Mesendoderm (in vitro differentiated cells): ENCODE data around the gene FAM25G. TPM values are rescaled to one million over a fixed set of nuclear protein-coding genes. Genes with fewer than 3 reads are reported as not detected.
"Not testable (repeated sequence)": the region's sequence is repeated elsewhere in the genome, so short reads cannot be mapped to it uniquely, and the experiment has no call there.

Experiments
- DNase-seq: peaks from one replicate; pipeline ENCODE4 v3.0.0; 2013
- H2AK5ac ChIP-seq: 2 replicates; pipeline ENCODE4 v1.6.1; 2013; ENCODE audit warnings: low read length, inconsistent platforms
- H2BK120ac ChIP-seq: 2 replicates; pipeline ENCODE4 v1.6.1; 2013; ENCODE audit warnings: low read depth, mild to moderate bottlenecking, low read length, moderate library complexity, mixed read lengths
- H2BK15ac ChIP-seq: replicated peaks from 2 replicates; pipeline ENCODE4 v1.6.1; 2013; ENCODE audit warnings: low read depth, mild to moderate bottlenecking, moderate library complexity
- H2BK5ac ChIP-seq: 2 replicates; pipeline ENCODE4 v1.6.1; 2013; ENCODE audit warnings: low read length, inconsistent platforms
- H3K18ac ChIP-seq: 2 replicates; pipeline ENCODE4 v1.6.1; 2013; ENCODE audit warnings: mild to moderate bottlenecking, low read length, mixed read lengths
- H3K23ac ChIP-seq: one replicate; pipeline ENCODE4 v1.6.1; 2013; ENCODE audit warnings: low read length
- H3K27ac ChIP-seq: 2 replicates; pipeline ENCODE4 v1.5.1; 2013; ENCODE audit warnings: low read depth, mild to moderate bottlenecking, inconsistent platforms, low read length, moderate library complexity
- H3K27me3 ChIP-seq: 2 replicates; pipeline ENCODE4 v1.6.1; 2013; ENCODE audit warnings: low read length, control low read depth, mild to moderate bottlenecking, inconsistent platforms; ENCODE audit not compliant: insufficient read depth, poor library complexity
- H3K36me3 ChIP-seq: 2 replicates; pipeline ENCODE4 v1.6.1; 2013; ENCODE audit warnings: low read length, inconsistent platforms; ENCODE audit not compliant: control insufficient read depth, insufficient read depth
- H3K4ac ChIP-seq: one replicate; pipeline ENCODE4 v1.6.1; 2013; ENCODE audit warnings: low read depth, mild to moderate bottlenecking, low read length, moderate library complexity
- H3K4me1 ChIP-seq: 2 replicates; pipeline ENCODE4 v1.6.1; 2013; ENCODE audit warnings: low read depth, low read length, inconsistent platforms; ENCODE audit not compliant: control insufficient read depth
- H3K4me2 ChIP-seq: 2 replicates; pipeline ENCODE4 v1.6.1; 2013; ENCODE audit warnings: low read length
- H3K4me3 ChIP-seq: 2 replicates; pipeline ENCODE4 v1.5.1; 2013; ENCODE audit warnings: mild to moderate bottlenecking, low read length
- H3K56ac ChIP-seq: one replicate; pipeline ENCODE4 v1.6.1; 2013; ENCODE audit warnings: low read length
- H3K79me1 ChIP-seq: 2 replicates; pipeline ENCODE4 v1.6.1; 2013; ENCODE audit warnings: low read length, inconsistent platforms
- H3K79me2 ChIP-seq: 2 replicates; pipeline ENCODE4 v1.6.1; 2013; ENCODE audit warnings: mild to moderate bottlenecking, low read length; ENCODE audit not compliant: control insufficient read depth, insufficient read depth
- H3K9ac ChIP-seq: 2 replicates; pipeline ENCODE4 v1.6.1; 2013; ENCODE audit warnings: low read length, inconsistent platforms
- H4K5ac ChIP-seq: one replicate; pipeline ENCODE4 v1.6.1; 2013; ENCODE audit warnings: low read length
- H4K8ac ChIP-seq: one replicate; pipeline ENCODE4 v1.6.1; 2013; ENCODE audit warnings: low read depth, mild to moderate bottlenecking, control low read depth, low read length, moderate library complexity
- WGBS: extraction: QIAGEN DNeasy Blood & Tissue Kit; methylation state at CpG from one replicate; pipeline ENCODE4 v1.1.7; 2013; ENCODE audit warnings: low lambda C conversion rate, missing lambda C conversion rate; ENCODE audit not compliant: insufficient coverage; ENCODE audit errors: extremely low coverage; 5-methylcytosine and 5-hydroxymethylcytosine counted together
- polyA plus RNA-seq, 2 experiments: library from polyadenylated mRNA; stranded (reverse); fragments of 200-250 nt; gene quantifications; one replicate each; pipeline ENCODE4 v1.2.3, GENCODE V29; 2013

The FAM25G gene
- 0.28 TPM for polyA plus RNA-seq (2013, experiment 1 of 2)
- polyA plus RNA-seq (2013, experiment 2 of 2) = not detected

DNA sequence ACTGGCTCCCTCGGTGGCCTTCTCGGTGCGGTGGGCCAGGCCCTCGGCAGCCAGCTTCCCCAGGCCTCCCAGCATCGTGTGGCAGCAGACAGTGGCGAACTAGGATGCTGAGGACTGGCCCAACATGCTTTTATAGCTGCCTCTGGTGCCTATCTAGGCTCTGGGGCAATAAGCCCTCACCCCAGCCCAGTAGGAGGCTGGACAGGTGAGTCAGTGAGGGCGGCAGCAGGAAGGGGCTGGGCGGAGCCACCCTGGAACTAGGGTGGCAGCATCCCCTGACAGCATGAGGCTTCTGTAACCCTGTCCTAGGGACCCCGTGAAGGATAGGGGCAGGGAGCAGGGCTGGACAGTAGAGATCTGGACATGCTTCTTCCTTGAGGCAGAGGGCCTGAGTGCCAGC, at the start of gene FAM25G:
FAM25G (minus strand) TSS at position 101 of the 400 bp plus-strand sequence; CDS start at position 75, 26 bp downstream.
- not testable (repeated sequence) for H3K36me3 ChIP-seq, H3K56ac ChIP-seq, H3K79me1 ChIP-seq, H4K8ac ChIP-seq, H3K4ac ChIP-seq, H2BK5ac ChIP-seq, H3K4me2 ChIP-seq, H2AK5ac ChIP-seq, H2BK120ac ChIP-seq, H3K27ac ChIP-seq, H3K4me3 ChIP-seq, H4K5ac ChIP-seq, H2BK15ac ChIP-seq, DNase-seq, H3K9ac ChIP-seq, H3K27me3 ChIP-seq, H3K79me2 ChIP-seq, H3K23ac ChIP-seq, H3K4me1 ChIP-seq, H3K18ac ChIP-seq
- no CpG with 5 or more reads among the region's 9 CpGs for WGBS

DNA sequence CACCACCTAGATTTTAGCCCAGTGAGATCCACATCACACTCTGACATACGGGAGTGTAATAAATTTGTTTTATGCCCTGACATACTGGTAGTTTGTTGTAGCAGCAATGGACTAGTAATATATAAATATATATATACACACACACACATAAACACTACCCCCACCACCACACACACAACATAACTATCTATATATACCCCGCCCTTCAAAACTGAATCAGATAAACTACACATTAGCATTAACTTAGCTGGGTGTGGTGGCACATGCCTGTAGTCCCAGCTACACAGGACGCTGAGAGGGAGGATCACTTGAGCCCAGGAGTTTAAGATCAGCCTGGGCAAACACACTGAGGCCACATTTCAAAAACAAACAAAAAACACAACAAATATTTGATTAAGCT, 44.9 kb upstream of the FAM25G start:
- not testable (repeated sequence) for H3K4me2 ChIP-seq, H2BK15ac ChIP-seq, H3K9ac ChIP-seq, H3K79me1 ChIP-seq, H3K27ac ChIP-seq, H4K8ac ChIP-seq, H3K18ac ChIP-seq, H3K36me3 ChIP-seq, H3K79me2 ChIP-seq, H3K4me1 ChIP-seq, H3K23ac ChIP-seq, H2AK5ac ChIP-seq, H3K27me3 ChIP-seq, H4K5ac ChIP-seq, H3K56ac ChIP-seq, H3K4me3 ChIP-seq, H2BK120ac ChIP-seq, DNase-seq, H3K4ac ChIP-seq, H2BK5ac ChIP-seq
- WGBS = no CpG with 5 or more reads among the region's 3 CpGs

DNA sequence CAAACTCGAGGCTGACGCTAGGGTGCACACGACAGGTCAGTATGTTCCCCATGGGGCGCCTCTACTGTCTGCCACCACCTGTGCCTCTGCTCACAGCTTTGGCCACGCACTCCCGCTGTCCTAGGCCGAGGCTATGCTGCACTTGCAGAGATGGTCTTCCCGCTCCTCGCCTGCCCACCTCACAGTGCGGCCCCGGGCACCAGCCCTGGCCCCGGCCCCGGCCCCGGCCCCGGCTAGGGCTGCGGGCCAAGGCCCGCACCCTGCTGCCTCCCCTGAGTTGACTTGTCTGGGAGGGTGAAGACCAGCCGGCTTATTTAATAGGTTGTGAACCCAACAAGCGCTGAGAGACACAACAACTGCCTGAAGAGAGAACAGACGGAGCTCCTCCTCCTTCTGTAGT, 32.0 kb upstream of the FAM25G start, which contains the start of gene AGAP9:
AGAP9 (minus strand) TSS at position 164 of the 400 bp plus-strand sequence; CDS start at position 52, 112 bp downstream.
- not testable (repeated sequence) for H2BK15ac ChIP-seq, H3K79me2 ChIP-seq
- WGBS = no CpG with 5 or more reads among the region's 20 CpGs

DNA sequence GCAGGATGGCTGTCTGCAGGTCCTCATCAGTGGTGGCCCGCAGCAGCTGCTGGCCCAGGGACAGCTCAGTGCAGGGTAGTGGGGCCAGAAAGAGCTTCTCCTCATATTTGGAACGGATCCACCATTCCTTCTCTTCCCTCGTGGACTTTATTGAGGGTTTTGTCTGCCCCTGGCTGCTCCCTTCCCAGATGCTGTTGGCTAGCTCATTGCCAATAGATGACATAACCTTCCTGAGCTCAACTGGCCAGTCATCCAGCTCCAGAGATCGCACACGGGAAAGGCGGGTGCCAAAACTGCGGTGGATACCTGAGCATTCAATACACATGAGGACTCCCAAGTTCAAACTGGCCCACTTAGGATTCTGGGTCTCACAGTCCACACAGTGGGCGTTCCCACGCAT, 10.8 kb upstream of the FAM25G start:
- H4K5ac ChIP-seq, H3K79me1 ChIP-seq, H3K4me2 ChIP-seq, H3K36me3 ChIP-seq, H2AK5ac ChIP-seq, H3K23ac ChIP-seq, H4K8ac ChIP-seq, H3K18ac ChIP-seq, H3K56ac ChIP-seq, H2BK120ac ChIP-seq, H3K4ac ChIP-seq, H3K79me2 ChIP-seq, DNase-seq, H3K4me1 ChIP-seq, H3K27ac ChIP-seq, H3K27me3 ChIP-seq, H2BK5ac ChIP-seq, H3K4me3 ChIP-seq, H2BK15ac ChIP-seq, H3K9ac ChIP-seq: not testable (repeated sequence)
- no CpG with 5 or more reads among the region's 9 CpGs for WGBS

More for the DNA sequence above, 32.0 kb upstream of the FAM25G start, which contains the start of gene AGAP9:
- not testable (repeated sequence) for DNase-seq, H3K9ac ChIP-seq, H3K56ac ChIP-seq, H3K4ac ChIP-seq, H3K4me2 ChIP-seq, H2BK5ac ChIP-seq, H2BK120ac ChIP-seq, H3K79me1 ChIP-seq, H3K18ac ChIP-seq, H4K8ac ChIP-seq, H3K27me3 ChIP-seq, H3K4me1 ChIP-seq, H3K4me3 ChIP-seq, H3K36me3 ChIP-seq, H3K27ac ChIP-seq, H4K5ac ChIP-seq, H3K23ac ChIP-seq, H2AK5ac ChIP-seq

DNA sequence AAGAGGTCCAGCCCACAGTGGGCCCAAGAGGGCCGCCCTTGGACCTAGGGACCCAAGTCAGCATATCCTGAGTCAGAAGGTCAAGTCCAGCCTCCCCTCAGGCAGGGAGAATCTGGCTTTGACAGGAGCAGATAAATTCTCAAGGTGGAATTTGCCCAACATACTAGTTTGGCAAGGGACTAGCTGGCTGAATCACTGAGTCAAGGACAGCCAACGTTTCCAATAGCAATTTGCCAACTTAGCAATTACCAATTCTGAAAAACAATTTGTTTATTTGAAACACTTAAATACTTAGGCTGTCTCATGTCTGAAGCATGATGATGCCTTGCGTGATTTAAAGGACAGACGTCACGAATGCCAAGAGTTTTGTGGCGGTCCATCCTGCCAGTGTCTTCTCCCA, 2.7 kb upstream of the FAM25G start:
- not testable (repeated sequence) for H3K79me2 ChIP-seq, DNase-seq, H3K4me1 ChIP-seq, H2BK120ac ChIP-seq, H3K27me3 ChIP-seq, H4K8ac ChIP-seq, H3K18ac ChIP-seq, H2AK5ac ChIP-seq, H3K4me2 ChIP-seq, H3K36me3 ChIP-seq, H3K9ac ChIP-seq, H2BK15ac ChIP-seq, H3K4ac ChIP-seq, H3K56ac ChIP-seq, H3K23ac ChIP-seq, H3K4me3 ChIP-seq, H2BK5ac ChIP-seq, H4K5ac ChIP-seq, H3K79me1 ChIP-seq, H3K27ac ChIP-seq
- no CpG with 5 or more reads among the region's 6 CpGs for WGBS

DNA sequence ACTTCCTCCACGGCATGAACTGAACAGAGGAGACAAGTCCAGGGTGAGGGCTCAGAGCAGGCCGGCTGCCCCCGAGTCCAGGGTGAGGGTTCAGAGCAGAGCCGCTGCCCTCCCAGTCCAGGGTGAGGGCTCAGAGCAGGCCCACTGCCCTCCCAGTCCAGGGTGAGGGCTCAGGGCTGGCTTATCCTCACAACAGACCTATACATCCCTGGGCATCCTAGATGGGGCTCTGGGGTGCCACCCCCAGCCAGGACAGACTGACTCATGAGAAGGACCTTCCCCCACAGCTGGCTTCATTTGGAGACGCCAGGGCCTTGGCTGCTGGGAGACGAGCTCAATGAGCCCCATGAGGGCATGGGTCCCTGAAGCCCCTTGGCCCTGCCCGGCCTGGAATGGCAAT, 1.9 kb downstream of the FAM25G start:
- H3K79me1 ChIP-seq, H2BK5ac ChIP-seq, H3K4me2 ChIP-seq, H3K27ac ChIP-seq, H3K23ac ChIP-seq, H3K4me3 ChIP-seq, H4K5ac ChIP-seq, H3K79me2 ChIP-seq, H3K27me3 ChIP-seq, H3K4ac ChIP-seq, H3K36me3 ChIP-seq, H3K9ac ChIP-seq, DNase-seq, H3K56ac ChIP-seq, H4K8ac ChIP-seq, H2BK15ac ChIP-seq, H2AK5ac ChIP-seq, H3K18ac ChIP-seq, H2BK120ac ChIP-seq, H3K4me1 ChIP-seq: not testable (repeated sequence)
- no CpG with 5 or more reads among the region's 7 CpGs for WGBS
